ENCODE measurements around the gene FADS3. TPM values are rescaled to one million over a fixed set of nuclear protein-coding genes. Genes with fewer than 3 reads are reported as not detected.
"Not testable (repeated sequence)": the region's sequence is repeated elsewhere in the genome, so short reads cannot be mapped to it uniquely, and the experiment has no call there.

Gene FADS3
- total RNA-seq, 1 donor from 2014 or later = 13.6 TPM

DNA sequence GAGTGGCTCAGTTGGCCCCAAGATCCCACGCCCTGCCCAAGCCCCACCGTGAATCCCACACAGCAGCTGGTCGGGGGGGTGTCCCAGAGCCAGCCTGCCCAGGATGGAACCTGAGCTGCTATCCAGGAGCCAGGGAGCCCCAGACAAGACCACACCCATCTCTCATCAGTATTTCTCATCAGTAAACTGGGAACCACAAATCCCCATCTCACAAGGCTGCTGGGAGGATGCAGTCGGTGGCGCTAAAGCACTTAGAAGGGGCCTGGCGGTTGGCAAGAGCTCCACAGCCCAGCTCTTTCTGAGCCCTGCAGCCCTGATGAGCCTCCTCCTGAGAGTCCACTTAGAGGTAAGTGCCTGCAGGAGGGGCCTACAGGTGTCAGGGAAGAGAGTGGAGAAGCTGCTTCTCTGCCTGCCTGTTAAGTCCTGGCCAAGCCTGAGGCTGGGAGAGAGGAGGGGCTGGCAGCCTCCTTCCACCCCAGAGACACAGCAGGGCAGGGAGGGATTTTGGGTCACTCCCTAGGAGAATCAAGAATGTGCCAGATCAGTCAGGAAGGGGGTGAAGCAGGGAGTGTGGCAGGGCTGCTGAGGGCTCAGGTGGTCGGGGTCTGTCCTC, 6.1 kb downstream of the FADS3 start:
- H3K4me3 Mint-ChIP-seq = no peak overlapping the region
- no peaks in the 10 kb centered on the region for H3K9me3 Mint-ChIP-seq
- H3K36me3 Mint-ChIP-seq (ENCODE audit: low read depth) = no peaks in the 10 kb centered on the region
- no peaks in the 10 kb centered on the region for H3K27me3 Mint-ChIP-seq (ENCODE audit: low read depth)
- DNase-seq (ENCODE audit: low read depth, low spot score) = no peak
- peaks cover 13% of the 10 kb centered on the region for H3K4me1 Mint-ChIP-seq
- H3K27ac Mint-ChIP-seq (ENCODE audit: unreplicated experiment) = no peak overlapping the region
- TF ChIP-seq, protein P1, sequence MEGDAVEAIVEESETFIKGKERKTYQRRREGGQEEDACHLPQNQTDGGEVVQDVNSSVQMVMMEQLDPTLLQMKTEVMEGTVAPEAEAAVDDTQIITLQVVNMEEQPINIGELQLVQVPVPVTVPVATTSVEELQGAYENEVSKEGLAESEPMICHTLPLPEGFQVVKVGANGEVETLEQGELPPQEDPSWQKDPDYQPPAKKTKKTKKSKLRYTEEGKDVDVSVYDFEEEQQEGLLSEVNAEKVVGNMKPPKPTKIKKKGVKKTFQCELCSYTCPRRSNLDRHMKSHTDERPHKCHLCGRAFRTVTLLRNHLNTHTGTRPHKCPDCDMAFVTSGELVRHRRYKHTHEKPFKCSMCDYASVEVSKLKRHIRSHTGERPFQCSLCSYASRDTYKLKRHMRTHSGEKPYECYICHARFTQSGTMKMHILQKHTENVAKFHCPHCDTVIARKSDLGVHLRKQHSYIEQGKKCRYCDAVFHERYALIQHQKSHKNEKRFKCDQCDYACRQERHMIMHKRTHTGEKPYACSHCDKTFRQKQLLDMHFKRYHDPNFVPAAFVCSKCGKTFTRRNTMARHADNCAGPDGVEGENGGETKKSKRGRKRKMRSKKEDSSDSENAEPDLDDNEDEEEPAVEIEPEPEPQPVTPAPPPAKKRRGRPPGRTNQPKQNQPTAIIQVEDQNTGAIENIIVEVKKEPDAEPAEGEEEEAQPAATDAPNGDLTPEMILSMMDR (conservative IDR thresholded peaks at IDR 0.05) = no peak

DNA sequence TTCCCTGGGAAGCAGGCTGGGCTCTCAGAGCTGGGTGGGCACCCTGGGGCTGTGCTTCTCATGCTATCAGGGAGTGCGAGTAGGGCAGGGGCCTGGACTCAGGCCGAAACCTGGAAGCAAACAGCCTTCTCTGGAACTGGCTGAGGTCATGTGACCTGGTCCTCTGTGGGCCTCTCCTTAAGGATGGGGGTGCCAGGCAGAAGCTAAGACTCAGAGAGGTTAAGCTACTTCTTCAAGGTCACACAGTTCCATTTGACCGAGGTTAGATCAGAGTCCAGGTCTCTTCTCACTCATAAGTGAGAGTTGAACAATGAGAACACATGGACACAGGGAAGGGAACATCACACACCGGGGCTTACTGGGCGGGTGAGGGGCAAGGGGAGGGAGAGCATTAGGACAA, 7.4 kb downstream of the FADS3 start:
- H3K36me3 Mint-ChIP-seq (ENCODE audit: low read depth) = no peaks in the 10 kb centered on the region
- peak overlapping the region; percentile 37 for H3K27ac Mint-ChIP-seq (ENCODE audit: unreplicated experiment)
- no peaks in the 10 kb centered on the region for H3K9me3 Mint-ChIP-seq
- H3K27me3 Mint-ChIP-seq (ENCODE audit: low read depth) = no peaks in the 10 kb centered on the region
- no peak overlapping the region for H3K4me3 Mint-ChIP-seq
- TF ChIP-seq, protein P1 (conservative IDR thresholded peaks at IDR 0.05) = no peak
- peaks cover 18% of the 10 kb centered on the region for H3K4me1 Mint-ChIP-seq
- DNase-seq (ENCODE audit: low read depth, low spot score) = no peak

DNA sequence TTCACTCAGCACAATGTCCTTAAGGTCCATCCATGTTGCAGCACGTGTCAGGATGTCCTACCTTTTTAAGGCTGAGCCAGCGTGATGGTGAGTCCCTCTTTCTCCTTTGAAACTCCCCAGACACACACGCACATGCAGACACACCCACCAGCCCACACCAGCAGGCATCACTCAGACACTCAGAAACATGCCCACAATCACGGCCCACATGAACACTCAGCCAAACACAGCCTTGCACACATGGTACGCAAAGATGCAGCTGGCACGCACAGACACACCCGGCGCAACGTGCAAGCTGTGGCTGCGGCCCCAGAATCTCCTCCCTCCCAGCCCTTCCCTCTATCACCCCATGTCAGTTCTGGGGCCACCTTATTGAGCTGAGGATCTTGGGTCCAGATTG, 8.0 kb downstream of the FADS3 start:
- DNase-seq (ENCODE audit: low read depth, low spot score) = no peak
- Mint-ChIP-seq H3K9me3 (no peaks in the 10 kb centered on the region), H3K27me3 (ENCODE audit: low read depth) (no peaks in the 10 kb centered on the region), H3K4me3 (no peak overlapping the region), H3K27ac (ENCODE audit: unreplicated experiment) (no peak overlapping the region), H3K4me1 (peaks cover 18% of the 10 kb centered on the region), H3K36me3 (ENCODE audit: low read depth) (no peaks in the 10 kb centered on the region)
- TF ChIP-seq, protein P1 (conservative IDR thresholded peaks at IDR 0.05) = no peak

- Mint-ChIP-seq H3K4me1 (peaks cover 18% of the 10 kb centered on the region), H3K36me3 (ENCODE audit: low read depth) (no peaks in the 10 kb centered on the region), H3K9me3 (no peaks in the 10 kb centered on the region), H3K27me3 (ENCODE audit: low read depth) (no peaks in the 10 kb centered on the region), H3K27ac (ENCODE audit: unreplicated experiment) (no peak overlapping the region), H3K4me3 (no peak overlapping the region)
- TF ChIP-seq, protein P1 (conservative IDR thresholded peaks at IDR 0.05) = no peak
- no peak for DNase-seq (ENCODE audit: low read depth, low spot score)
These were observed 8.5 kb downstream of the FADS3 start for GRCh38 chr11:61882879-61883278.

GRCh38 chr11:61882267-61882666, 9.1 kb downstream of the FADS3 start:
- peaks cover 18% of the 10 kb centered on the region for H3K4me1 Mint-ChIP-seq
- H3K9me3 Mint-ChIP-seq; H3K4me3 Mint-ChIP-seq; H3K27ac Mint-ChIP-seq (ENCODE audit: unreplicated experiment); H3K27me3 Mint-ChIP-seq (ENCODE audit: low read depth); H3K36me3 Mint-ChIP-seq (ENCODE audit: low read depth); DNase-seq (ENCODE audit: low read depth, low spot score): not testable (repeated sequence)

- H3K4me1 Mint-ChIP-seq = peaks cover 18% of the 10 kb centered on the region
- no peaks in the 10 kb centered on the region for H3K27me3 Mint-ChIP-seq (ENCODE audit: low read depth)
- no peaks in the 10 kb centered on the region for H3K9me3 Mint-ChIP-seq
- no peak overlapping the region for H3K27ac Mint-ChIP-seq (ENCODE audit: unreplicated experiment)
- H3K36me3 Mint-ChIP-seq (ENCODE audit: low read depth) = no peaks in the 10 kb centered on the region
- TF ChIP-seq, protein P1 (conservative IDR thresholded peaks at IDR 0.05) = no peak
- no peak for DNase-seq (ENCODE audit: low read depth, low spot score)
- no peak overlapping the region for H3K4me3 Mint-ChIP-seq
These were observed 9.9 kb downstream of the FADS3 start for GRCh38 chr11:61881397-61881796.
